OCI-LY1 (cell line): ENCODE measurements around the gene TAF6.
A peak's percentile ranks its signal among the peaks of the same experiment; 100 is the strongest.

Experiments
- H2AFZ ChIP-seq: fragments of 200-600 bp; sonication (generic), shearing (Covaris generic); 2 replicates; pipeline ENCODE4 v1.6.0; 2014; ENCODE audit warnings: antibody characterized with exemption, mild to moderate bottlenecking, low read length
- H3F3A ChIP-seq: fragments of 200-600 bp; sonication (generic), shearing (Covaris generic); 2 replicates; pipeline ENCODE4 v1.6.0; 2014; ENCODE audit warnings: mild to moderate bottlenecking, antibody characterized with exemption, low read length, moderate library complexity; ENCODE audit not compliant: insufficient read depth
- H3K27ac ChIP-seq: fragments of 200-600 bp; sonication (generic); 2 replicates; pipeline ENCODE4 v1.5.1; 2014; ENCODE audit warnings: low read length, mixed run types, mild to moderate bottlenecking, low read depth; ENCODE audit not compliant: poor library complexity, severe bottlenecking
- H3K27me3 ChIP-seq: fragments of 200-600 bp; sonication (generic); 2 replicates; pipeline ENCODE4 v1.6.0; 2014; ENCODE audit warnings: antibody characterized with exemption, mild to moderate bottlenecking, low read length, moderate library complexity; ENCODE audit not compliant: insufficient read depth
- H3K36me3 ChIP-seq: fragments of 200-600 bp; sonication (generic); 2 replicates; pipeline ENCODE4 v1.6.1; 2014; ENCODE audit warnings: mild to moderate bottlenecking, antibody characterized with exemption, low read length, moderate library complexity, mixed read lengths; ENCODE audit not compliant: insufficient read depth
- H3K4me1 ChIP-seq: fragments of 200-600 bp; sonication (generic); 2 replicates; pipeline ENCODE4 v1.5.1; 2014; ENCODE audit warnings: mild to moderate bottlenecking, low read length, moderate library complexity; ENCODE audit not compliant: insufficient read depth, severe bottlenecking
- H3K4me2 ChIP-seq: fragments of 200-600 bp; sonication (generic), shearing (Covaris generic); 2 replicates; pipeline ENCODE4 v1.6.1; 2014; ENCODE audit warnings: low read length
- H3K4me3 ChIP-seq: fragments of 200-600 bp; sonication (generic); 2 replicates; pipeline ENCODE4 v1.5.1; 2014; ENCODE audit warnings: low read length, low read depth, mild to moderate bottlenecking, mixed read lengths; ENCODE audit not compliant: poor library complexity, severe bottlenecking
- H3K79me2 ChIP-seq: fragments of 200-600 bp; shearing (Covaris generic); 2 replicates; pipeline ENCODE4 v1.6.1; 2016; ENCODE audit warnings: mixed run types, low read length, mixed read lengths; ENCODE audit not compliant: insufficient read depth
- H3K9ac ChIP-seq: fragments of 200-600 bp; sonication (generic), shearing (Covaris generic); 2 replicates; pipeline ENCODE4 v1.6.1; 2014; ENCODE audit warnings: mild to moderate bottlenecking, low read length, mixed read lengths
- H3K9me2 ChIP-seq: fragments of 200-600 bp; sonication (generic), shearing (Covaris generic); 2 replicates; pipeline ENCODE4 v1.6.1; 2014; ENCODE audit warnings: low read depth, mild to moderate bottlenecking, low read length, mixed read lengths
- H3K9me3 ChIP-seq: fragments of 200-600 bp; shearing (Covaris generic); 2 replicates; pipeline ENCODE4 v1.6.1; 2014; ENCODE audit warnings: low read length, mixed read lengths
- H4K20me1 ChIP-seq: fragments of 200-600 bp; sonication (generic), shearing (Covaris generic); 2 replicates; pipeline ENCODE4 v1.6.0; 2016; ENCODE audit warnings: mild to moderate bottlenecking, low read length; ENCODE audit not compliant: insufficient read depth
- CTCF ChIP-seq: fragments of 200-600 bp; sonication (generic), shearing (Covaris generic); IDR thresholded peaks from 2 replicates; pipeline ENCODE4 v1.5.1; 2017; ENCODE audit warnings: mild to moderate bottlenecking, antibody characterized with exemption, low read length, moderate library complexity, mixed read lengths
- EZH2 ChIP-seq: fragments of 200-600 bp; sonication (generic), shearing (Covaris generic); IDR thresholded peaks from 2 replicates; pipeline ENCODE4 v1.8.0; 2017; ENCODE audit warnings: borderline replicate concordance, mixed run types, mild to moderate bottlenecking, antibody characterized with exemption, low read length, moderate library complexity, mixed read lengths

TAF6 gene

DNA sequence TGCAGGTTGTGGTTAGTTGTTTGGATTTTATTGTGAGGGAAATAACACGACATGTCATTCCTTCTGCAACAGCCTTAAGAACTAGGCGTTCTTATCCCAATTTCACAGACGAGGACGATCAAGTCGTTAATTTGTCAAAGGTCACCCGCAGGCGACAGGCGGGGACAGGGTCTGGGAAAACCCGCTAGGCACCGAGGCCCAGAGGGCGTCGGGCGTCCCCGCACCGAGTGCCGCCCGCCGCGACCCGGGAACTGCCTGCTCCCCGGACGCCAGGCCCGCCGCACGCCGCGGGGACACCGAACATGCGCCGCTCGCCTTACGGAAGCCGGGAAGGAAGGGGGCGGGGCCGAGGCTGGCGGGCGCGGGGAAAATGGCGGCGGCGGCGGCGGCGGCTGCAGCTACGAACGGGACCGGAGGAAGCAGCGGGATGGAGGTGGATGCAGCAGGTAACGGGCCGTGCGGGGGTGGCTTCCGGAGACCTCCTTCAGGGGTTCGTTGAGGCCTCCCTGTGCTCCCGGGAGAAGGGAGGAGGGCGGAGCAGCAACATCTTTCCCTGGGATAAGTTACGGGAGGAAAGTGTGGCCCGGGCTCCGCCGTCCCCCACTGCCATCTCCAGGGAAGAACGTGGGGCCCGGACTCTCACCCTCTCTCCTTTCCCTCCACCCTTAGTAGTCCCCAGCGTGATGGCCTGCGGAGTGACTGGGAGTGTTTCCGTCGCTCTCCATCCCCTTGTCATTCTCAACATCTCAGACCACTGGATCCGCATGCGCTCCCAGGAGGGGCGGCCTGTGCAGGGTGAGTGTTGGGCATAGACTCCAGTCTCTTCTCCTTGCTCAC is 30.3 kb downstream of the TAF6 start, which contains the start of gene COPS6:
Gene COPS6, plus strand, starts transcription at position 349 of the 837 bp plus-strand sequence. Its CDS starts 22 bp downstream, at position 371.
- TF ChIP-seq CTCF (no peak), EZH2 (no peak)
- Histone ChIP-seq H4K20me1 (no peaks in the 10 kb centered on the region), H3F3A (peaks cover 22% of the 10 kb centered on the region), H3K9ac (peak within 1 kb of the TSS; percentile 88), H3K9me3 (no peaks in the 10 kb centered on the region), H3K27me3 (no peaks in the 10 kb centered on the region), H2AFZ (peak within 1 kb of the TSS; percentile 36; the same call in 1 of the 2 replicates), H3K9me2 (no peaks in the 10 kb centered on the region), H3K4me2 (peak within 1 kb of the TSS; percentile 92), H3K36me3 (peaks cover 37% of the 10 kb centered on the region), H3K4me1 (peaks cover 22% of the 10 kb centered on the region), H3K27ac (peak within 1 kb of the TSS; percentile 65), H3K79me2 (no peaks in the 10 kb centered on the region), H3K4me3 (peak within 1 kb of the TSS; percentile 76)

- Histone ChIP-seq H3K4me1 (peaks cover 22% of the 10 kb centered on the region), H3K4me3 (peak overlapping the region; percentile 76), H4K20me1 (no peaks in the 10 kb centered on the region), H3K79me2 (no peaks in the 10 kb centered on the region), H3K9ac (peak overlapping the region; percentile 88), H3K4me2 (peak overlapping the region; percentile 92), H3K9me2 (no peaks in the 10 kb centered on the region), H3K27me3 (no peaks in the 10 kb centered on the region), H3K27ac (peak overlapping the region; percentile 65), H3K9me3 (no peaks in the 10 kb centered on the region), H3F3A (peaks cover 24% of the 10 kb centered on the region), H2AFZ (peak overlapping the region; percentile 36; the same call in 1 of the 2 replicates), H3K36me3 (peaks cover 30% of the 10 kb centered on the region)
- TF ChIP-seq CTCF (no peak), EZH2 (no peak)
Observed at GRCh38 chr7:100088095-100088620, 31.0 kb downstream of the TAF6 start.

DNA sequence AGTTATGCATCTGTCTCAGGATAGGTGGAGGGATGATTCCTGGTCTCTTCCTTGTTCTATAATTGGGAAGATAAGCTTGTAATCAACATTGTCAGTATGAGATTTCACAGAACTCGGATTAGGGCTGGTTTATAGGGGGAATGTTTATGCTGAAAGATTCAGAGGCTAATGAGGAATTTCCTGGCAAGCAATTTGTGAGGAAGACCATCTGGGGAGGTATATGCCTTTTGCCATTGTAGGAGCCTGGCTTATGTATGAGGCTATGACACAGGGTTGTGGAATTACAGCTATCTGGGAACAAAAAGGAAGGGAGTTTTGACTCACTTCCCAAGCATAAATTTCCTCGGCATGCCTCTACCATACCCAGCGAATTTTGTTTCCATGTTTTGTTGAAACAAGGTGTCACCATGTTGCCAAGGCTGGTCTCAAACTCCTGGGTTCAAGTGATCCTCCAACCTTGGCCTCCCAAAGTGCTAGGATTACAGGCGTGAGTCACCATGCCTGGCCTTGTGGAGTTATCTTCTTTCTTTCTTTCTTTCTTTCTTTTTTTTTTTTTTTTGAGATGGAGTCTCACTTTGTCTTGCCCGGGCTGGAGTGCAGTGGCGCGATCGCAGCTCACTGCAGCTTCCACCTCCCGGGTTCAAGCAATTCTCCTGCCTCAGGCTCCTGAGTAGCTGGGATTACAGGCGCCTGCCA is 32.0 kb downstream of the TAF6 start:
- Histone ChIP-seq H3K79me2 (no peaks in the 10 kb centered on the region), H3K9me2 (no peaks in the 10 kb centered on the region), H4K20me1 (no peaks in the 10 kb centered on the region), H3K27me3 (no peaks in the 10 kb centered on the region), H3K9ac (no peak overlapping the region), H3K27ac (no peak overlapping the region), H3K9me3 (no peaks in the 10 kb centered on the region), H3K4me3 (no peak overlapping the region), H3K4me2 (no peak overlapping the region), H2AFZ (no peak overlapping the region), H3F3A (peaks cover 21% of the 10 kb centered on the region), H3K36me3 (peaks cover 21% of the 10 kb centered on the region), H3K4me1 (peaks cover 30% of the 10 kb centered on the region)
- TF ChIP-seq CTCF = no peak
- no peak for TF ChIP-seq EZH2
